CD4-positive, alpha-beta T cell treated with Interleukin-17A for 4 hours (primary cell): Measurements from ENCODE around the gene LGALSL.
"Not testable (repeated sequence)": the region's sequence is repeated elsewhere in the genome, so short reads cannot be mapped to it uniquely, and the experiment has no call there.

ENCODE experiments used
- DNase-seq: peaks from one replicate; pipeline ENCODE4 v3.0.0-alpha.2; 2020; ENCODE audit warnings: mixed read lengths

The LGALSL gene

DNA sequence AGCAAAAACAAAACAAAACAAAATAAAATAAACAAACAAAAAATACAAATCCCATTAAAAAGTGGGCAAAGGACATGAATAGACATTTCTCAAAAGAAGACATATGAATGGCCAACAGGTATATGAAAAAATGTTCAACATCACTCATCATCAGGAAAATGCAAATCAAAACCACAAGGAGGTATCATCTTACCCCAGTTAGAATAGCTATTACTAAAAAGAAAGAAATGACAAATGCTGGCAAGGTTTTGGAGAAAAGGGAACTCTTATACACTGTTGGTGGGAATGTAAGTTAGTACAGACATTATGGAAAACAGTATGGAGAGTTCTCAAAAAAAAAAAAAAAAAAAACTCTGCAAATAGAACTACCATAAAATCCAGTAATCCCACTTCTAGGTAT lies 8.0 kb upstream of the LGALSL start:
- DNase-seq = not testable (repeated sequence)

DNA sequence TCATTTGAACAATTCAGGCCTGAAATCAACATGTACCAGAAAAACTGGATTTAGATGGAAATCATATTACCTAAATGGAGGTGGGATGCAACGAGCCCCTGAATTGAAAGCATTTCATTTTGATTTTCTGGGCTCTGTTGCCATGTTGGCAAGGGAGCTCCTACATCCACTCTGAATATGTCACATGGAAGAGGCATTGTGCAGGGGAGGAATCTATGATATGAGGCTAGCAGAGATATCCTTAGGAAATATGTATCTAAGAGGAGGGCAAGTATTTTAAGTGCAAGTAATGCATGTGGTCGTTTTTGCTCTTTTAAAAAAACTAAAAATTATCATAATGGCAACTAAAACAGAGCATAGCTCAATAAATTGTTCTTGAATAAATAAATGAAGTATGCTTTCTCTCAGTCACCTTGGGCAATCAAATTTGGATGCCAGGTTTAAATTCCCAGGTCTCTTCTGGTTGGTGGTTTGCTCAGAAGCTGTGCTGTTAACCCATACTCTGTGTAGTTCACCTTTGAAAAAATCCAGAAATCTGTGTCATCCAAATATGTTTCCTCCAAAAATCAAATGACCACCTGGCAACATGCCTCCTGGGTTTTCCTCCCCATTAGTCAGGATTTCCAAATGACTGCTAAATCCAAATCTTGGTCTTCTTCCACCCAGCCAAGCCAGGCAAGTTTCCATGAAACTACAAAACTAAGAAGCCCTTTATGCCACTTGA lies 6.5 kb upstream of the LGALSL start:
- no peak for DNase-seq

DNA sequence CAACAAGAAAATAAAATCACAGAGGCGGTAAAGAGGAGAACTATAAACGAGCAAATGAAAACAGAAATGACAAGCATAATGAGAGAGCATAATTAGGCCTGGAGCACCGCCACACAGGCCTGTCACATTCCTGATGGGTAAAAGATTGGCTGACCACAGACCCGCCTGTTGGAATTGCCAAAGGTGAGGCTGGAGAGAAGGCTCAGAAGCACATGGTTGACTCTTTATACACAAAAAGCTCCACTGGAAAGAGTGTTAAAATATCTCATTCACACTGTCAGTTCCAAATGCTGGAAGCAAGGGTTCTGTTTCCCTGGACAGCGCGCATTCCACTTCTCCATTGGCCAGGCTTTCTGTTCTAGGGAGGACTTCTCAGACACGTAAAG lies 5.9 kb upstream of the LGALSL start:
- no peak for DNase-seq

DNA sequence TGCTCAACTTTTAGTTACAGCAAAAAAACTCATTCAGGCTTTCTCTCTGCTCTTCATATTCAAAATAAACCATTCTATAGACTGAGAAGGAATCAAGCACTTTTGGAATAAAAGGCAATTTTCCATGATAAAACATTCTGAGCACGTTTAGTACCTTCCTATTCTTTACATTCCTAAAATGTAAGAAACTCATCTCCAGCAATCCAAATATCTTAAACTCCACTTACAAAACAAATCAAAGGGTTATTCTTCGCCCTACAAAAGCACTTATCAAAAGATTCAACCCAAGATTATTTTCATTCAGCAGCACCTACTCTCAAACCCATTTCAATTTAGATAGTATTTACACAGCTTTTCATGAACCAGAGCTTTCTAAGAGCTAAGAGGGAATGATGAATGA lies 2.9 kb upstream of the LGALSL start:
- no peak for DNase-seq

DNA sequence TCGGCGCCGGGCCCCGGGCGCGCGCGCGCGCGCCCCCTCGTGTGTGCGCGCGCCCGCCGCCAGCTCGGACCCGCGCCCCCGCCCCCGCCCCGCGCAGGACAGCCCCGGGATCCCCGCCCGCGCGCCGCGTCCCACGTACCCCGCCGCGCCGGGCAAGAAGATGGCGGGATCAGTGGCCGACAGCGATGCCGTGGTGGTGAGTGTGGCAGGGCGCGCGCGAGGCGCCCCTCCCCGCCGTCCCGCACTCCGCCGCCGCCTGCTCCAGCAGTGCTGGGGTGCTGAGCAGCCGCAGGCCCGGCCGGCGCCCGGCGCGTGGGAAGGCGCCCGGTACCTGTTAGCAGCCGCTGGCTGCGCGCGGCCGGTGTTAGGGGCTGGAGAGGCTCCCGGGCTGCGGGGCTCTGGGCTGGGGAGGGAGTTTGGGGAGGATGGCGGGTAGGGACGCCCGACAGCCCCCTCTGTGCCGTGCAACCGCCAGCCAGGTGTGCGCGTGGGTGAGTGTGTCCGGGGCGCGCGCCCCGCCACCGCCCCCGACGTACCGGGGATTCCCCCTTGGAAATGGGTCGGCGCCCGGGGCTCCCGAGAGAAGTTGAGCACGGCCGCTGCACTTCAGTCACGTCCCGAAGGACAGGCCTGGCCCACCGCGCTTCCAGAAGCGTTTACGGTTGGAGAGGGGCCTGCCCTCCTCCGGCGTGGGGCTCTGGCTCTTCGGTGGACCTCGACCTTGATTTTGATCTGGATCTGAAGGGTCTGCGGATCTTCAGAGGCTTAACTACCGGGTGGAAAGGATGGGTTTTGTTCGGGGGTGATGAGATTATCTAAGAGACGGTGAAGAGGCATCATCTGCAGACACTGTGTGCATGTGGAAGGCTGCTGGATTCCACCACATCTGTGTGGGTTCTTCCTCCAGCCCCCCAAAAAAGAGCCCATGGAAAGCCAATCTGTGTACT lies 697 bp downstream of the LGALSL start:
- peak; percentile 56 for DNase-seq

DNA sequence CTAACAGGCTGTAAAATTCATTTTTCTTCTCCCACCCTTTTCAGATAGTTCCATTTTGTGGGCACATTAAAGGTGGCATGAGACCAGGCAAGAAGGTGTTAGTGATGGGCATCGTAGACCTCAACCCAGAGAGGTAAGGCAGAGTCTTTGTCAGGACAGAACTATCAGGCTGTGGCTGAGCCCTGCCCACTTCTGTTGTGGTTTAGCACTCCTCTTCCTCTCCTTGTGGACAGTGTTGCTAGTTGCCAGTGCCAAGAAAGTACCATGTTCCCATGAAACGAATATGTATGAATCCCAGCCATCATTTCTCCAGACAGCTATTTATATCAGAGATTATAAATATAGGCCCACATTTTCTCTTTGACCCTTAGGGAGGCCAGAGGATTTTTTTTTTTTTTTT lies 1.6 kb downstream of the LGALSL start:
- DNase-seq = no peak

DNA sequence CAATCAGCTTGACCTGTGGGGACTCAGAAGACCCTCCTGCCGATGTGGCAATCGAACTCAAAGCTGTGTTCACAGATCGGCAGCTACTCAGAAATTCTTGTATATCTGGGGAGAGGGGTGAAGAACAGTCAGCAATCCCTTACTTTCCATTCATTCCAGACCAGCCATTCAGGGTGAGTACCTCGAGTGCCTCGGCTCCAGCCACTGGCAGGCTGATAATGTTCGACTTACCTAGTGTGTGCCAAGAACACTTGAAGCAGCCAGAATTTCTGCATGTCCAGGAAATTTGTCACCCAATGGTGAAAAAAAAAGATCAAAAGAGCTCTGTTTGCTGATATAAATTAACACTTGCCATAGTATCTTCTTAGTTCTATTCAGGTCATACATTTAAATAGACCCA lies 2.3 kb downstream of the LGALSL start:
- no peak for DNase-seq

DNA sequence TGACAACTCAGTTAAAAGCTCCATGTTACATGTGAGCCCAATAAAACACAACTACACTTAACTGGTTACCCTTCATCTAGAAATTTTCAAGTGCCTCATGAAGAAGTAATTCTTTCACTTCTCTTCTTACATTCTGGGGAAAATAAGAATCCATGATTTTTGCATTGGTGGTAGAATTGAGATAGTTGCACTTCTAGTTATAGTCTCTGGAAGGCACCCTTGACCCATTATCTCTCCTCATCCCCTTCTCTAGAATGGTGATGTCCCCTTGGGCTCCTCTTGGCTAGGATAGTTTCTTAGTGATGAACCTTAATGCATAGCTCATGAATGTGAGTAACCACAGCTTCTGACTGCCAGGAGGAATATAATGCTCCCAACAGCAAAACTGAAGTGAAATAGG lies 3.6 kb downstream of the LGALSL start:
- no peak for DNase-seq

DNA sequence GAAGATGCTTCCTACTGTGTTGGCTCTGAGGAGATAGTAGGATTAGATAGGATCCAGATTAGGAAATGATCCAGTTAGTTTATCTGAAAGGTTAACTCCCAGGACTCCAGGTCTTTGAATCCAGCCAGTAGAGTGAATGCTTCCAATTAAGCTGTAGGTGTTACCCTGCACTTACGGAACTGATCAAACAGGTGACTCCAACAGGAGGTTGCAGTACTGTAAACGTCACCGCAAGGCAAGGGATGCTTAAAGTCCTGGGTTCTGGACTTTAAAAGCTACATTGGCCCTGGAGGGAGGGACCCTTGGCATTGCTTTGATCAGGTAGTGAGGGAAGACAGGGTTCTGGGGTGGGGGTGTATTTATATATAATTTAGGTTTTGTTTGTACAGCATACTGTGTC lies 5.6 kb downstream of the LGALSL start:
- DNase-seq = no peak

DNA sequence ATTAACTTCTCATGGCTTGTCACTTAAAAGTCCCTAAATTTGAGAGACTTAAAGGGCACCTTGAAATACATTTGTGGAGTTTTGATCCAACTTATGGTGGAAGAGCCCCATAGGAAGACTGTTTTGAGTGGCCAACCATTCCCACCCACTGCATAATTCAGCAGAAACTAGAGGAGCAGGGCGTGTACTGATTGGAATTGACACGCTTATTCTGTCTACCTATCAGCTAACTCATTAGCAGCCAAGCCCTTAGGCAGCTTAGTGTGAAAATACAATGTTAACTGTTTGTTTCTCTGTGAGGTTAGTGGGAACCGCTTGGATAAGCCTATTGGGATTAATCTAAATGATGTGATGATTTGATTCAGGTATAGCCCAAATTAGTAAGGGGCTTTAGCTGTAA lies 6.4 kb downstream of the LGALSL start:
- no peak for DNase-seq

DNA sequence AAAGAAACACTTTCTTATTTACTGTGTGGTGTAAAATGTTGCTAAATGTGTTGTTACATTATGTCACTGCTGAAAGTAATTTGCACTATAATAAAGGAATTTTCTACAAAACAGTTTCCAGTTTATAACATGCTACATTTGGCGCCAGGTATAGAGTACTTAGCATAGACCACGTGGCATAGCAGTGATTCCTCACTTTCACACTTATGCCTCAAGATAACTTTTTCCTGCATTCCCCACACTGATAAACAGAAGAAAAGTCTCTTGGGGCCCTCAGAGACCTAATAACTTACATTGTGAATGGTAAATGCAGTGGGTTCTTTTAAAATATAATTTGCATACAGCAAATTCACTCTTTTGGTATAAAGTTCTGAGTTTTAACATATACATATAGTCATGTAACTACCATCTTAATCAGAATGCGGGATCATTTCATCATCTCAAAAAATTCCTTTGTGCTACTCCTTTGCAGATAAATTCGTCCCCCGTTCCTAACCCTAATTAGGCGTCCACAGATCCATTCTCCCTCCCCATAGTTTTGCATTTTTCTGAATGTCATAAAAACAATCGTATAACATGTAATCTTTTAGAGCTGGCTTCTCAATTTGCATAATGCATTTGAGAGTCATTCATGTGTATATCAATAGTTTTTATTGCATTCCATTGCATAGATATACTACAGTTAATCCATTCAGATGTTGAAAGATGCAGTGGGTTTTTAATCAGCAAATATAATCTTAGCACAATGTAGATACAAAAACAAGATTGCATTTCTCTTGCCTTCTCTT lies 7.5 kb downstream of the LGALSL start:
- DNase-seq = no peak

DNA sequence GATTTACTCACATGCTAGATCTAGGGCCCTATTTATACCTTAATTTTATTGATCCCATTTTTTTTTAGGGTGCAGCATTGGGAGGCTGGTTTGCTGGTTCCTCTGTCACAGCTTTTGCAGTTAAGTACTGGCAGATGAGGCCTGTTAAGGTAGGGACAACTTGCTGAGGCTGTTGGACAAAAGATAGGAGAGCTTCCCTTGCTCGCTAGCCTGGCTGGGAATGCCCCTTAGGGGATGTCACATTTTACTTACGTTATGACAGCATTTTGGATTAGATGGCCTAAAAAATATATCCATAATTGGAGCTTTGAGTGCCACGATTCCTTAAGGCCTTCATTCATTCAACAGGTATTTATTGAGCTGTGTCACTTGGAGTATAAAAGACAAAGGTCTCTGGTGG lies 8.2 kb downstream of the LGALSL start:
- no peak for DNase-seq

DNA sequence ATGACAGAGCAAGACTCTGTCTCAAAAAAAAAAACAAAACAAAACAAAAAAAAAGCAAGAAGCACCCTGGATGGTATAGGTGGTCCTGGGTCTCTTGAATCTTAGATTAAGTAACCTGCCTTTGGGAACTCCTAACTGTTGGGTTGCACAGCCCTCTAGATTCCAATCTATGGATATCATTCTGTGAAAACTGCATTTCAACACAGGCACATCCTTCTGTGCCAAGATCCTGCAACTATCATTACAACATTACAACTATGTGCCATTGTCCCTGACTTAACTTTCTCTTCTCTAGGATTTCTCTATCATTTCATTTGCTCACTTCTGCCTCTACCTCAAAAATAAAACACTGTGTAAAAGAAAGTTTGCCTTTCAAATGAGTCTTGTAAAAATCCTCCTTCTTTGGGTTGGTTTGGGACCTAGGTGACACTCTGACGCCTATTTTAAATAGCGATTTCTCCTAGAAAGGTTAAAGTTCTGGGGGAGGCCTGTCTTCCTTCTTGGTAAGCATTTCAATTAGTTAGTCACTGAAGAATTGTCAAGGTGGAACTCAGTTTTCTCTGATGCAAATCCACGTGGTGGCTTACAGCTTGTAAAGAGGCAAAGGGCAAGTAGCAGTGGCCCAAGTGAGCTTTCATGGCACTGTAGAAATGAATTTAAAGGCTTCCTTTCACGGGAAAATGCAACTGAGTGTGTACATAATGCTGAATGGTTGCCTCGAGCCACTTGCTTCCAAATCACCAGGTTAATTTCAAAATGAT lies 9.2 kb downstream of the LGALSL start:
- no peak for DNase-seq

DNA sequence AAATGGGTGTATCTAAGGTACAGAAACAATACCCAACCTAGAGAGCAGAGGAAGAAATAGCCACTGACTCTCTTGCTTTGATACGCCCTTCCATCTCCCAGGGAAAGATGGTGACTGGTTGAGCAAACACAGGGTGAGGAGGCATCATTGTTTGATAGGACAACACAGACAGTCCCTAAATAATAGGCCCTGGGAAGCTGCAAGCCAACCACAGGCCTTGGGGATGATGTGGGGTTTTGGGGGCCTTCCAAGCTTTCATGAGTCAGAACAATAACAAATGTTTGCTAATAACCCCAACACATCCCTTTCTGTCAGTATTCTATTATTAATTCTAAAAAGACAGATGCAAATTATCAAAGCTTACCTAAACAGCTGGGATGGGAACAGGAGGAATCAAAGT lies 9.8 kb downstream of the LGALSL start:
- DNase-seq = no peak

DNA sequence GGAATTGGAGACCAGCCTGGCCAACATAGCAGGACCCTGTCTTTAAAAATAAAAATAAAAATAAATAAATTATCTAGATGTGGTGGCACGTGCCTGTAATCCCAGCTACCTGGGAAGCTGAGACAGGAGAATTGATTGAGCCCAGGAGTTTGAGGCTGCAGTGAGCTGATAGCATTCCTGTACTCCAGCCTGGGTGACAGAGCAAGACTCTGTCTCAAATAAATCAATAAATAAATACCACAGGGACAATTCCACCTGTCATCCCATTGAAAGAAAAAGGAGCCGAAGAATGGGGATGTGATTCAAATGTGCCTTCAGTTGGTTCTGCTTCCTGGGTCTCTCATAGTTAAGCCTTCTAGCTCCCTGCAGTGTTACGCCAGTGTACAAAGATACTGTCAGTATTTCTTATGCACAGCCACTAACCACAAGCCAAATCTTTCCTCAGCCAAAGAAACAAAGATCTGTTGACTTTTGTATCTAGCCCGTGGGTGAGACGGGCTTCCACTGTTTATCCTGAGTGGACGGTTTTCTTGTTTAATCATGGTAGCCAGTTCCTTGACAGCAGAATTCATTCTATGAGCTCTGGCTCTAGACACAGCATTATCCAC lies 12.6 kb downstream of the LGALSL start:
- DNase-seq = no peak

DNA sequence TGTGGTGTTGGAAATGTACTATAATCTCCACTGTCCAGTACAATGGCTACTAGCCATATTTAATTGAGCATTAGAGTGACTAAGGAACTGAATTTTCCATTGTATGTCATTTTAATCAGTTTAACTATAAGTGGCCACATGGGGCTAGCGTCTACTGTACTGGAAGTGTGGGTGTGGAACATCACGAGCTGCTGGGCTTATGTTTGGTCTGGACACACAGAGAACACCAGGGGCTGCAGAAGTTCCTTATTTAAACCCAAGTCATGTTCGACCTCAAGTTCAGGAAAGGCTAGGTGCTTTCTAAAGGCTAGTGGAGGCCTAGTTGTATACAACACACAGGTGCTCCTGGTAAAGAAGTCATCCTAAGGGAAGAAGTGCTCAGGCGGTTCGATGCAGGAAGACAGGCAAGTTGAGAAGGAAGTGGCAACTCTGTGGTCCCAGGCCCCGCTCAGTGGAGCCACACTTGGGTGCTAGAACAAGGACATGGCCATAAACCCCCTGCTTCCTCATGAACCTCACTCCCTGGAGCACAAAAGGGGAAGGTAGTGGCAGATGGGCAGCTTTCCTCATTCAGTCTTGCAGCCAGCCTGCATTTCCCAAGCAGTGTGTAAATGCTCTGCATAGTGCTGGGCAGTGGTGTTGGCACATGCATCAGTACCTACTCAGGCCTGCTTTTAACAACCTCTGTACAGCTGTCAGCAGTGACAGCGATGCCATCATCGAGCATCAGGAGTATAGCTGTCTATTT lies 13.3 kb downstream of the LGALSL start:
- no peak for DNase-seq

DNA sequence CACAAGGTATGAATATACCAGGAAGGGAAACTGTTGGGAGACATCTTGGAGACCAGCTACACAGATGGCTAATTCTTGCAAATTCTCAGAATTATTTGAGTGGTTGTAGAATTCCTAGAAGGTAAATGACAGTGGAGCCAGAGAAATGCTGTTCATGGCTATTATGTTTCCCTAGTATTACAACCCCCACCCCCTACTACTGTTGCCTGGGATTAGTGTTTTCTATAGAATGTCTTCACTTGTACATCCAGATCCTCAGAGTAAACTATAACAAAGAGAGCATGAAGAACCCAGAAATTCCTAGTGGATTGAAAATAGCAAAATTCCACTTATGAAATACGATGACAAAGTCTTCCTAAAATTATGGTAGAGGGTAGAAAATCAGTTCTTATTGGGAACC lies 15.3 kb downstream of the LGALSL start:
- no peak for DNase-seq

DNA sequence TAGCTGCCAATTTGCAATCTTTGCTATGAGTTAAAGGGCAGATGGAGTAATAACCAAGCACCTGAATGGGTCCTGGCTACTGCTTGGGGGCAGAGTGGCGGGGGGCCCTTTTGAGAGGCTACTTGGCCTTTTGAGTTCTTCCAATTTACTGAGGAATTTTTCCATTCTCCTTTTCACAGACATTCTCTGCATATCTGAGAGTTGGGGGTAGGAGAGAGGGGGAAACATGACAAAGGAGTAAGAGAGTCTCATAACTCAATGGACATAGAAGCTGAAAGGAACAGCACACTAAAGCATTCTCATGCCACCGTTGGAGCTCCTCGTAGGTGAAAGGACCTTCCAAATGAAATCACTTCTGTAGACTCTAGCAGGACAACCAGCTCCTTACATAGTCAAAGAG lies 16.1 kb downstream of the LGALSL start:
- DNase-seq = no peak

DNA sequence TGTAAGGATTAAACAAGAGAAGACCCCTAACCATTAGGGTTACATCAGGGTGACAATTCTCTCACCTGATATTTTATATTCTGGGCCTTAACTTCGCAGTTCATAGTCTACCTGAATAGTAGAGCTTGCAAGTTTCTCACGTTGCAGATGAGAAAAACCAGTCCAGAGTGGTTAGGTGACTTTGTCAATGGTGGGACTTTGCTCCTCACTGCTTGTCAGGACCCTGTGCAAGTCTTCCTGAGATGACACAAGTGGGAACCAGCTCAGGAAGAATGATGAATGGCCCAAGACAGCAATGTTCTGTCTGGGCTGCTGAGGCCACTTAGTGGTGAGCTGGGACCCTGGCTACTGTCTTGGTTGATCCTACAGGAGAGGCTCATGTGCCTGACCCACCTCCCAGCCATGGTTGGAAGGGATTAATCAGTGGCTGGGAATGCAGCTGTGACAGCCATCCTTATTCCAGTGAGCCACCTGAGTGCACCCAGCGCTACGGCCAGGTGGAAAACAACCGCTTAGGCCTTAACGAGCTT lies 16.9 kb downstream of the LGALSL start:
- no peak for DNase-seq

DNA sequence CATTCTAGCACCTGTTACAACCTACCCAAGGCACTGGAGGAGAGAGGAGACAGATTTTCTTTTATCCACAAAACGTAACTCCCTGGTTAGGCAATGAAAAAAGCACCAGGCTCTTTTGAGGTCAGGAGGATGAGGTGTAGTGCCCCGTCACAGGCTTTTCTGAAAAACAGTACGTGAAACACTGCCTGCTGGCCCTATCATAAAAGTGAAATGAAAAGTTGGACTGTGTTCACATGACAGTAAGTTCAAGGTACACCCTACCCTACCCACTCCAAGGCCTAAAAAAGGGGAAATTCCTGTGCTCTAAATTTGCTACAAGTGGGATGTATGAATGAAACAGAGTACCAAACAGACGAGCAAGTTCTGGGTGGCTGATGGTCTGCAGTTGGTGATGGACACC lies 17.6 kb downstream of the LGALSL start:
- DNase-seq = no peak

DNA sequence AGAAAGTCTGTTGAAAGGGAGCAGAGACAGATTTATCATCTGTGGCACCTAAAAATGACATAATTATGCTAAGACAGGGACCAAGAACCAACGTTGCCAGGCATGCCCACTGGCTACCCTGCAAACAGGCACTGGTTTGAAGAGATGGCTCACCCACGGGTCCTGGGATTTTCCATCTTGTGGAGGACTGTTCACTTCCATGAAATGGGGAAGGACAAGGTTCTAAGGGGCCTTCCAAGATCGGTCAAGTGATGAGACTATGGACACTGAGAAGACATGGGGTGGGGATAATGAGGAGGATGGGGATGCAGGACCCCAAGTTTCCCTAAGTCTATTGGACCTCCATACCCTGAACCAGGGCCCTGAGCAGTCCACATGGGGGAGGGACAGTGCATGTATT lies 18.9 kb downstream of the LGALSL start:
- no peak for DNase-seq
